Activated CD4-positive, alpha-beta T cell treated with anti-CD3 and anti-CD28 coated beads for 4 hours (primary cell): ENCODE results near the gene TOP1.
A peak's percentile ranks its signal among the peaks of the same experiment; 100 is the strongest.

Source experiments
- DNase-seq, 2 donors: peaks; one replicate each; pipeline ENCODE4 v3.0.0-alpha.2; 2020

Gene TOP1

GRCh38 chr20:41134362-41135186 lies 106.0 kb downstream of the TOP1 start:
- no peak for DNase-seq

GRCh38 chr20:41135187-41135887 lies 106.7 kb downstream of the TOP1 start:
- DNase-seq, result peak; percentile 63 to 66

DNA sequence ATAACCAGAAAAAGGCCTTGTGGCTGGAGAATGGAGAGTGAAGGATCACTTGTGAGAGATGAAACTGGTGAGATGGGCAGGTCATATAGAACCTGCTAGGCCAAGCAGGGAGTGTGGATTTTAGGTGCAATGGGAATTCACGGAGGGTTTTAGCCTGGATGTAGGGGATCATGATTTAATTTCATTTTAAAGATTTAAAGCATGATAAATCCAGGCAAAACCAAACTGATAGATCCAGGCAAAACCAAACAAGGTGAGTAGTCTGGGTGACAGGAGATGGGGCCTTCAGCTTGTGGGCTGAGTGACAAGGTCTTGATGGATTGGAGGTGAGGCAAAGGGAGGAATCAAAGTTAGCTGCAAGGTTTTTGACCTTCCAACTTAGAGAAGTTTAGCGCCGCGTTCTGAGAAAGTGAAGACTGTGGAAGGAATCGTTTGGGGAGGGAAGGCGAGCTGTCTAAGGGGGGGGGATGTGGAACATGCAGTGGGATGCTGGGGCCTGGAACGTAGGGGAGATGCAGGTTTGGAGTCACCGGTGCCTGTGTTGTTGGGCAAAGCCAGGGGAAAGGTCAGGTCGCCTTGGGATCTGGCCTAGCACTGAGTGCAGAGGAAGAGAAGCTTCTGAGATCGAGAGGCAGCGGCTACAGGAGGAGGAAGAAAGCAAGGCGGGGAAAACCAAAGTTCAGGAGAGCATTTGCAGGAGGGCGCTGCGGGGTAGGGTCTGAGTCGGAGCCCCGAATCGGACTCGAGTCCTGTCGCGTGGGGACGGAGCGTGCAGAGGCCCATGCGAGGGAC lies 107.5 kb downstream of the TOP1 start:
- no peak for DNase-seq

GRCh38 chr20:41136680-41137613 lies 108.3 kb downstream of the TOP1 start, which contains the start of gene PLCG1:
Gene PLCG1 (plus strand): TSS chr20:41137543. CDS start chr20:41137642, 99 bp downstream.
- DNase-seq, result peak; percentile 83 to 86

- peak; percentile 32 to 45 for DNase-seq
Measured at GRCh38 chr20:41137614-41138474, 109.2 kb downstream of the TOP1 start.

GRCh38 chr20:41138475-41139226 lies 110.0 kb downstream of the TOP1 start:
- no peak for DNase-seq

DNA sequence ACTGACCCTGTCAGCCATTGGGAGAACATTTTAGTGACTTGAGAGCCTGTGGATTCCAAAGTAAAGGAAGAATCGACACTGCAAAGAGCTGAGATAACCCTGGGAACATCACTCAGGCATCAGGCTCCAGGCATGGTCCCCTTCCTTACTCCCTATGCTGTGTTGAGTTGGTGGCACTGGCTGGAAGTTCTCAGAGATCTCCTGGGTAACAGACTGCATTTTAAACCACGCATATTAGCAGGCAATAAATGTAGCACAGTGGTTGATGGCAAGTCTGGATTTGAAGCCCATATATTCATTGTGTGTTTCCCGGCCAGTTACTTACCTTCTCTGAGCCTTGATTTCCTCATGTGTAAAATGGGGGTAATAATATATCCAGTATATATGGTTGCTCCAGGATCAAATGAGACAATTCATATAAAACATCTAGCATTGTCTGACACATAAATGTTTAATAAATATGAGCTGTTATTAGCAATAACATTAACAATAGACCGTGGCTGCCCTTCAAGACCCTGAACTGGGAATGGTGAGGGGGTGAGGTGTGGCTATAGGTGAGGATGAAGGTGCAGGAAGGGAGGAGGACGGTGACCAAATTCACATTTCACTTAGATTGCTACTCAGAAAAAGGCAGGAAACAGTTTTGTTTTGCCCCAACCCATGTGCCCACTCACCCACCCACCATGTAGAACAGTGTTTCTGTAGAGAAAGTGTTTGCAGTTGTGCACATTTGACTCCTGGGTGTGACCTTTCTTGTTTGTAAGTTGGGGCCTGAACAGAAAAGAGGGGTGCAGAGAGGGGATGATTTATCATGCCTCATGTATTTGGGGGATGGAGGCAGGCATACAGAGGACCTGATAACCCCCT lies 110.8 kb downstream of the TOP1 start:
- DNase-seq, result peak in 1 of 2 donors; percentile 38

GRCh38 chr20:41140226-41141133 lies 111.9 kb downstream of the TOP1 start:
- no peak for DNase-seq

DNA sequence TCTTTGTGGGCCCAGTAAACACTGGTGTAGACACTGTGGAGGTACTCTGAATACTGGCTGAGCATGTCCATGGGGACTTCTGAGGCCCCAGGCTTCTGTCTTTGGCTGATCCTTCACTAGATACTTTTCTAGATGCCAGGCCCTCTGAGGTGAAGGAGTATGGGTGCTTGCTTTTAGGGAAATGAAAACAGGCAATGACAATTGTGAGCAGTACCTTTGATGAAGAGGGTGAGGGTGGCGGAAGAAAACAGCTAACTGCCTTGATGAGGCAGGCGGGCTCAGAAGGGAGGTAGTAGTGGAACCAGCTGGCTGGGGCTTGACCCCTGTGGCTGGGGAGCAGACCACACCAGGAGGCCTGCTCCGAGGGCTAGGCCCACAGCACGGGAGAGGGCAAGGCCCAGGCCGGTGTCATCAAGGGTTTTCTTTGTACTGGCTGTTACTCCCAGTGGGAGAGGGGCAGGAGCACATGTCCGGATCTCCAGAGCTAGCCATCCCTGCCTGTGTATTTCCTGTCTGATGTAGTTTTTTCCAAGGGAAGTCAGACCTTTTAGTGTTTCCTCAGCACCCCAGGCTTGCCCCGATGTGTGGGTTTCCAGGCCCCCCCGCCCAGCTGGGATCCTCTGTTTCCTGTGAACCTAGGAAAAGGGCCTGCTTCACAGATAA lies 112.7 kb downstream of the TOP1 start:
- no peak for DNase-seq

DNA sequence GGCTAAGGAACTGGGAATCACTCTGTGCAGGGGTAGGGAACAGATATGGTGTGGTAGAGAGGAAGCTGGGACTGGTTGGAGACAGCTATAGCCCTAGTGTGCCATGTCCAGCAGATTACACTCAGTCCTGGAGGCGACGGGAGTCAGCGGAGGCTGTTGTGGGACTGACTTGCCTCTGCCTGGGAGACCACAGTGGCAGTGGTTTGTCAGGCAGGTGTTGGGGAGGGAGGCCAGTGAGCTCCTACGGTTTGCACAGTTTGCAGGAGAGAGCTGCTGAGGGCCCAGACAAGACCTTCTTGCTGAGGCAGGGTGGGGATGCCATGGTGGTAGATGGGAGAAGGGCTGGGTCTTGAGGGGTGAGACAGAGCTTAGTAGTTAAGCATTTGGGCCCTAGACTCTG lies 113.6 kb downstream of the TOP1 start:
- DNase-seq, result no peak

DNA sequence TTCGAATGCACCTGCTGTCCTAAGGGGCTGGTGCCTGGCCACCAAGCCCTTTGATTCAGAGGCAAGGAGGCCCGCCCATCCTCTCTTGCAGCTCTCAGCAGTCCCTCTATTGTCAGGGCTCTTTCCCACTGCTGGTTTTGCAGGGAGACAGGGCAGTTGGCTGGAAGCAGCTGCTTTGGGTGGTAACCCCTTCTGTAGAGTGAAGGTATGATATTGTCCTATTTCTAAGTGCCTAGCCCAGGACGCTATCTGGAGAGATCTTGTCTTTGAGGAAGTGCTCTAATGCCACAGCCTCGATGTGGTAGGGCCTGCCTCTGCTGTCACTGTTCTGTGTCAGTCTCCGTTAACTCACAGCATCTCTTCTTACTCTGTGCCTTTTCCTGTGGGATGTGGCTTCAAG lies 114.3 kb downstream of the TOP1 start:
- DNase-seq, result peak; percentile 26 to 36

- DNase-seq, result no peak
Measured at GRCh38 chr20:41143354-41143753, 114.7 kb downstream of the TOP1 start.

- no peak for DNase-seq
Measured at GRCh38 chr20:41145317-41145716, 116.7 kb downstream of the TOP1 start.

DNA sequence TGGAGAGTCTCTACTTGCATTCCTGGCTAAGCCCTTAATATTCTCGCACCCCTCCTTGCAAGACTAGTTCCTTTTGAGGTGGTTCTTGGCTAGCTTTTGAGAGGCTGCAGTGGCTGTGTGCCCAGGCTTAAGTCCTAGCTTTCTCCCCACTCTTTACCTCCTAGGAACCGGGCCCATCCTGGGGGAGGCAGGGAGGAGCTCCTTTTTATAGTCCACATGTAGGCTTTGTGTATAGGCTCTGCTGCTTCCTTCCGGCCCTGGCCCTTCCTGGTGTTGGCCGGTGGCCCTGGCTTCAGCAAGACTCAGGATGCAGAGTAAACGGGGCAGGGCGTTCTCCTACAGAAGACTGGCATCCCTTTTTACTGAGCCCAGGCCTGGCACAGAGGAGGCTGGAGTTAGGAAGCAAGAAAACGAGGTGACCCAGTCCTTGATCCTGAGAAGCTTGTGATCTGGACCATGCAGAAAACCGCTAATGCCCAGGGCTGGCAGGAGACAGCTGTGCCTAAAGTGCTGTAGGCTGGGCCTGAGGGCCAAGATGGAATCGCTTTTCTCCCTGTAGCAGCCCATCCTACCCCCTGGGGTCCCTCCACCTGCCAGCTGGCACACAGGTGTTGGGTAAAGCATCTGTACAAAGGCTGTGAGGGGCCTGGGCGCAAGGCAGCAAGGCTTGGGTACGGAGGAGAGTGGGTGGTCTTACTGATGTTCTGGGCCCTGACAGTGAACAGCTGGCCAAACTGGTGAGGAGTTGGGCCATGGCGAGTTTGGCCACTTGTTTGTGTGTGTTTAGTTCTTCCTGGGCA lies 117.4 kb downstream of the TOP1 start:
- DNase-seq, result no peak

GRCh38 chr20:41147767-41148191 lies 119.2 kb downstream of the TOP1 start:
- no peak for DNase-seq

DNA sequence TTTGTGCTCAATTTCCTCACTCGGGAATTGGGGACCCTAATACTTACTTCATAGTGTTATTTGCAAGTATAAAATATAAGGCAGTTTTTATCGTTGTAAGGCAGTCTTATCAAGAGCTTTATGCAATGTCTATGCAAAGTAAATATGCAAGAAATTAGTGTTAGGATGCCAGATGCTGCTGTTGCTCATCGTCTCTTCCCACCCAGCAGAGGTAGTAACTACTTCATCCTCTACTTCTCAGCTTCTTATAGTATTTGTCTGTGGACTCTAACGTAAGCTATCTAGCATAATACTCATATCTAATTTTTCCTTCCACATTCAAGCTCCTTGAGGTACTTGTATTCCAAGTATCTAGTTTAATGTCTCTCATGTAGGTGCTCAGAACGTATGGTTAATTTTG lies 120.3 kb downstream of the TOP1 start:
- DNase-seq, result no peak

- no peak for DNase-seq
Measured at GRCh38 chr20:41150664-41151063, 122.0 kb downstream of the TOP1 start.
